ENCODE data around the gene ARHGDIG.
"Not testable (repeated sequence)": the region's sequence is repeated elsewhere in the genome, so short reads cannot be mapped to it uniquely, and the experiment has no call there.

The ARHGDIG gene

DNA sequence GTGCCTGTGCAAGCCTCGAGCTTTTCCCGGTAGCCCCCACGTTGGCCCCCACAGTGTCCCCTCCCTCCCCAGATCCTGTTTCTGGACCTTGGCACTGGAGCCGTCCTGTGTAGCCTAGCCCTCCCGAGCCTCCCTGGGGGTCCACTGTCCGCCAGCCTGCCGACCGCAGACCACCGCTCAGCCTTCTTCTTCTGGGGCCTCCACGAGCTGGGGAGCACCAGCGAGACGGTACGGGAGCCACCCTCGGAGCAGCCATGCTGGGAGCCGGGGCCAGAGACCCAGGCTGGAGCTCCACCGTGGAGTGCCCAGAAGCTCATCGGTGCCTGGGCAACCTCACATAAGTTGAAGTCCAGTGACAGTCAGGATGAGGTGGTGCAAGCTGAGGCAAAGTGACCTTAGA, 16.4 kb upstream of the ARHGDIG start:
- no peak for DNase-seq (ENCODE audit: low read depth in 2 of 2)

GRCh38 chr16:264440-264951, 15.9 kb upstream of the ARHGDIG start:
- DNase-seq (ENCODE audit: low read depth in 2 of 2) = no peak

DNA sequence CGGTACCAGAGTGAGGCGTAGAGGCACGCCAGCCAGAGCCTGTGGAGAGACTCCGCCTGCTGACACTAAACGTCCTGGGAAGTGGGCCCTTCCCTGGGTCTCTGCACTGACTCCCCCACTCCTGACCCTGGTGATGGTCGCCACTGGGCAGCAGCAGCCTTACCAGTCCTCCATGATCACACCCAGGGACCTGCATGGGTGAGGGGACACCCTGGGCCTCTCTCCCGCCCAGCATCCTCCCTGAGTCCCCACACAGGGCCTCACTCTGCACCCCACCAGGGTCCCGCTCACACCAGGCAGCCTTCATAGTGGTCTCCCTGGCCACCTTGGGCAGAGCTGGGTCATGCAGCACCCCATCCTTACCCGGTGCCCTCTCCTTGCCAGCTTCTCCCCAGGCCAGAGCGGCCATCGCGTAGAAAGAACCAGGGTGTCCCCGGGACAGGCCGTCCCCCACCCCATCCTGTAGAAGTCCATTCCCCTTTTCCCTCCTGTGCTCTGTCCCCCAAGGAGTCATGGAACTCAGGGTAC, 15.3 kb upstream of the ARHGDIG start:
- no peak for DNase-seq (ENCODE audit: low read depth in 2 of 2)

DNA sequence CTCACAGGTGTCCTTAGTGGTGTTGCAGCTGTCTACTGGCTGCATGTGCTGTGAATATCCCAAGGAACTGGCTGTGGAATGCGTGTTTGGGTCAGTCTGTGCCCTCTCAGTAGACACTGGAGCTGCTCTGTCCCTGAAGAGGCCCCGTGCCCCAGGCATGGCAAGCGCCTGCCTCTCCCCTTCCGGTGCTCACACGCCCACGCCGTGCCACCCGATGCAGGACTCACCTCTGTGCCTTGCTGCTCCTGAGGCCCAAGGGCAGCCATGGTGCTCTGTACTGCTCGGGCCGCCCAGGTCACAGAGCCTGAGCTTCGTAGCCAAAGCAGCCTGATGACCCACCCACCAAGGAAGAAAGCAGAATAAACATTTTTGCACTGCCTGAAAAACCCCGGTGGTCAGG, 14.7 kb upstream of the ARHGDIG start:
- DNase-seq (ENCODE audit: low read depth in 2 of 2) = no peak

GRCh38 chr16:266258-267164, 13.9 kb upstream of the ARHGDIG start:
- DNase-seq (ENCODE audit: low read depth in 2 of 2) = no peak

- DNase-seq (ENCODE audit: low read depth in 2 of 2) = not testable (repeated sequence)
Measured at GRCh38 chr16:267562-267961, 12.8 kb upstream of the ARHGDIG start.

- no peak for DNase-seq (ENCODE audit: low read depth in 2 of 2)
Measured at GRCh38 chr16:268141-269053, 12.0 kb upstream of the ARHGDIG start.

DNA sequence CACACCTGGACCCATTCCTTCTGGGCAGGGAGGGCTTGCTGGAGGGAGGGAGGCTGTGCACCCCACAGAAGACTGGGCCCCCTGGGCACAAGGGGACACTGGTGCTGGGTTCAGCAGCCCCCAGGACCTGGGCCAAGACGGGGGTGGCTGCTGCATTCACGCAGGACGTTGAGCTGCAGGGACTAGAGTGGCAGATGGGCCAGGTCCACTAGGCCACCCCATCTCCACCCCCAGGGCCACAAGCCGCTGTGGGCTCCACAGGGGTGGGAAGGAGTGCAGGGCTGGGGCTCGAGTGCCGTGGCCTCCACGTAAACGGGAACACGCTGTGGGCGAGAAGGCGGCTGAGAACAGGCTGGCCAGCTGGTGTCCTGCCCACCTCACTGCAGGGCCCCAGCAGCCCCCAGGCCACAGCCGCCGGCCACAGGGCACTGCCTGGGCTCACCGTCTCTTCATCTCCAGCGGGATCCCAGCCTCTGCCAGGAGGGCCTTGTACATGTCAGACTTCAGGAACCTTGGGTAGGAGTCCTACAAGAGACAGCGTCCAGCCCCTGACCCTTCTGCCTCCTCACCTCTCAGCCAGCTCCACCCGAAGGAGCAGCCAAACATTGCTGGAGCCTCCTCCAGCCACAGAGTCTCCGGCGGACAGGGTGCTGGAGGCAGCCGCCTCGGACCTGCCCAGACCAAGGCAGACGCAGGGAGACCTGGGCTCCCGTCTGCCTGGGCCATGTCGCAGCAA, 11.2 kb upstream of the ARHGDIG start:
- no peak for DNase-seq (ENCODE audit: low read depth in 2 of 2)

- DNase-seq (ENCODE audit: low read depth in 2 of 2) = no peak
Measured at GRCh38 chr16:270381-271255, 9.8 kb upstream of the ARHGDIG start.

- no peak for DNase-seq (ENCODE audit: low read depth in 2 of 2)
Measured at GRCh38 chr16:272633-273546, 7.5 kb upstream of the ARHGDIG start.

GRCh38 chr16:273547-274421, 6.6 kb upstream of the ARHGDIG start:
- no peak for DNase-seq (ENCODE audit: low read depth in 2 of 2)

DNA sequence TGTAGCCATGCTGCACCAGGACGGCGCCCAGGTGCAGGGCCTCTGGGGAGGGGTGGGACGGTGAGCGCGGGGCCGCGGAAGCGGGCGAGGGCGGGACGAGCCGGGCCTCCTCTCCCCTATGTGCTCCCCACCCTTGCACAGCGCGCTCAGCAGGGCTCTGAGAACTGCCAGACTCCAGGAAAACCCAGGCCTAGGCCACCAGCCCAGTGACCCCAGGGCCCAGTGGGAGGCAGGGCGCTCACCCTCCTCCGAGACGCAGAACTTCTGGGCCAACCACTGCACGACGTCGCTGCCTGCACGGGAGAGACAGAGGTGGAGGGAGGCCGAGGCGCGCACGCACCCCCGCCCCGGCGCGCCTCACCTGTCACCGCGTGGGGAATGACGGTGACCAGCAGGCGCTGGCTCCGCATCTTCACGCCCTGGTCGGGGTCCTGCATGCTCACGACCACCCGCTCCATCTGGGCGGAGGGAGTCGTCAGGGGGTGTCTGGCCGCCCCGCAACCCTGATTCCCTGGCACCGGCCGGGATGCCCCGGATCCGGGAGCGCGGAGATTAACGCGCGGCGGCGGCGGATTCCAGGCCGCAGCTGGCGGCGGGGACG, 5.2 kb upstream of the ARHGDIG start:
- DNase-seq (ENCODE audit: low read depth in 2 of 2) = no peak

- DNase-seq (ENCODE audit: low read depth in 2 of 2) = no peak
Measured at GRCh38 chr16:275786-276232, 4.6 kb upstream of the ARHGDIG start, which contains the start of gene RGS11. Gene RGS11, minus strand, starts transcription at chr16:275944. Its CDS starts 33 bp downstream, at chr16:275911.

DNA sequence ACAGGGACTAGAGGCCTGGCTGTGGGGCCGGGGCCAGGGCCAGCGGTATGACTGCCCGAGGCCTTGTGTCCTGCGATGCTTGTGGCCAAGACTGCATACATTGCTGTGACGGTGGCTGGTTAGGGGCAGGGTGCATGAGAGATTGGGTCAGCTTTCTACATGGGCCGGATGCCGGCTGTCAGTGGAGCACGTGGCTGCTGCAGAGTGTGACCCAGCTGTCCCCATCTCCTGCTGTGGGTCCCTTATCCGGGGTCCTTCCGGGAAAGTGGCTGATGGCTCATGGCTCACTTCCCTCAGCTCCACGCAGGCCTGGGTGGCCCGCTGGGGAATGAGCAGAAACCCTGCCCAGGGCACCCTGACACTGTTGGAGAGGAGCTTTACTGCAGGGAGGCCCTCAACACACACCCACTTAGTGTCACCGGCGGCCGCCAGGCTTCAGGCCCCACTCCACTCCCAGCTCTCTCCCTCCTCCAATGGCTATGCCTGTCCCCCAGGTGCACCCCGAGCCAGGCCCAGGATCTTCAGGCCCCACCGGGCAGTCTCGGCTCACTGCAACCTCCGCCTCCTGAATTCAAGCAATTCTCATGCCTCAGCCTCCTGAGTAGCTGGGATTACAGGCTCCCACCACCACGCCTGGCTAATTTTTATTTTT, 3.8 kb upstream of the ARHGDIG start:
- no peak for DNase-seq (ENCODE audit: low read depth in 2 of 2)

GRCh38 chr16:278863-279366, 1.5 kb upstream of the ARHGDIG start:
- no peak for DNase-seq (ENCODE audit: low read depth in 2 of 2)

DNA sequence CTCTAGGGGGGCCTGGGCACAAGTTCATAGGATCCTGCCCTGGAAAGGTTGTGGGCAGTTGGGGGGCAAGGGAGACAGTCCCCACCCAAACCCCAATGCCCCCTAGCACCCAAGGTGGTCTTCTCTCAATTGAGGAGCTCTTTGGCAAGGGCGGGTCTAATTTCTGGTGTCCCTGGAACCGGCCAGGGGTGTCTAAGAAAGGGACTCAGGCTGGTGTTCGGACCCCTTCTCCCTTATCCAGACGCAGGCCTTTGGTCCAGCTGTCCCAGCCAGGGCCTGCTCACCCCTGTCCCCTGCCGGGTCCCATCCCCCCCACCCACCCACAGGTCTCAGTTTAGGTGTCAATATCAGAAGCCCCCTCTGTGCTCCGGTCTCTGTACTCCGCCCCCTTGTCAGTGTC, 860 bp upstream of the ARHGDIG start:
- DNase-seq (ENCODE audit: low read depth in 2 of 2) = no peak

- no peak for DNase-seq (ENCODE audit: low read depth in 2 of 2)
Measured at GRCh38 chr16:280005-280460, 358 bp upstream of the ARHGDIG start.

All from stimulated activated CD8-positive, alpha-beta memory T cell treated with anti-CD3 and anti-CD28 coated beads, Interleukin-15, amount 100 ng/mL, for 4 hours (primary cell).